DMS114 treated with DMSO at 0.1 percent for 48 hours (cell line): ENCODE data around the gene S100PBP.

ENCODE experiments used
- DNase-seq: peaks from one replicate; lab custom pipeline; 2025; ENCODE audit not compliant: unreplicated experiment; lab: John Stamatoyannopoulos, UW

Gene S100PBP

DNA sequence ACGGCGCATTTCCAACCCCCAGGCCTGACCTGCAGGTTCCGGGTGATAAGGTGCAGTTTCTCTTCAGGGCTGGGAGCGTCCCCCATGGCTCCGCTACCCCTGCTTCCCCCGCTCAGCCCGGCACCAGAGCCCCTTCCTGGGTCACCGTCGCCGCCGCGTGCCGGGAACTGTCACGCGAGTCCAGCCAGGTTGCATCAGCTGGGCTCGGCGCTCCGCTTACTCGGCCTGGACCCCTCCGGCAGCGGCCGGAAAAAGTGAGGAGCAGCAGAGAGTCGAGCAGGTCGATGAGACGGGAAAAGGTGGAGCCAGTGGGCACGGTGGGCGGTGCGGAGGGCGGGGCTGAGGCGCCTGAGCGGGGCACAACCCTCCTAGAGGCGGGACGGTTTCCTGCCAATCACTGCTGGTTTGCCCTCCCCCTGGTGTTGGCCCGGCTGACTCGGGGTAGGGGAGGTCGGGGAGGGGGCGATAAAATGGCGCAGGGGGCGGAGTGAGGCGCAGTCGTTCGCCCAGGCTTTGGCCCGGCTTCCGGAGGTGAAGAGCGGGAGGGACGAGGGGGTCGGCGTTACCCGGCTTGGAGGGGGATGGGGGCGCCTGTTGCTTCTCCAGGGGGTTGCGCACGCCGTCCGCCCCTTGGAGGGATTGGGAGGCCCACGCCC is at the start of gene S100PBP, which contains the start of gene YARS1:
Gene S100PBP, plus strand, starts transcription at position 495 of the 656 bp plus-strand sequence. CDS start 8,447 bp downstream, outside the sequence.
Gene YARS1, minus strand, starts transcription at position 200 of the 656 bp plus-strand sequence. Its CDS starts 114 bp downstream, at position 86.
- DNase-seq: peak; percentile 97

- DNase-seq: no peak
Observed at GRCh38 chr1:32768110-32768850, 49.2 kb upstream of the S100PBP start.

DNA sequence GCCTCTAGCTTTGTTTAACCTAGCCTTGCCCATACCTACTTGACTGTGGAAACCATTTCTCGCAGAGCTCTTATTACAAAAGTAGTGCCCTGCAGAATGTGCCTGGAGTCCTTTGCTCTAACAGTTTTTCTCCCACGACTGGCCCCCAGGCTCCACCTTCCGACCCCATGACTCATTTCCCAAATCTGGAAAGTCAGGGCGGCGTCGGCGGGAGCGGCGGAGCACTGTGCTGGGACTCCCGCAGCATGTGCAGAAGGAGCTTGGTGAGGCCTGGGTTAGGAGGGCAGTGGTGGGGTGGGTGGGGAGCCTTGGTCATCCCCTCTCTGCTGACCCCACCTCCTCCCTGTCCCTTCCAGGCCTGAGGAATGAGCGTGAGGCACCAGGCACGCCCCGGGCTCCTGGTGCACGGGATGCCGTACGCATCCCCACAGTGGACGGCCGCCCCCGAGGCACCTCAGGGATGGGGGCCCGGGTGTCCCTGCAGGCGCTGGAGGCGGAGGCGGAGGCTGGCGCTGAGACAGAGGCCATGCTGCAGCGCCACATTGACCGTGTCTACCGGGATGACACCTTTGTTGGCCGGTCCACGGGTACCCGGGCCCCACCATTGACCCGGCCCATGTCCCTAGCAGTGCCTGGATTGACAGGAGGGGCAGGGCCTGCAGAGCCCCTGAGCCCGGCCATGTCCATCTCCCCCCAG is 47.8 kb upstream of the S100PBP start:
- no peak for DNase-seq

DNA sequence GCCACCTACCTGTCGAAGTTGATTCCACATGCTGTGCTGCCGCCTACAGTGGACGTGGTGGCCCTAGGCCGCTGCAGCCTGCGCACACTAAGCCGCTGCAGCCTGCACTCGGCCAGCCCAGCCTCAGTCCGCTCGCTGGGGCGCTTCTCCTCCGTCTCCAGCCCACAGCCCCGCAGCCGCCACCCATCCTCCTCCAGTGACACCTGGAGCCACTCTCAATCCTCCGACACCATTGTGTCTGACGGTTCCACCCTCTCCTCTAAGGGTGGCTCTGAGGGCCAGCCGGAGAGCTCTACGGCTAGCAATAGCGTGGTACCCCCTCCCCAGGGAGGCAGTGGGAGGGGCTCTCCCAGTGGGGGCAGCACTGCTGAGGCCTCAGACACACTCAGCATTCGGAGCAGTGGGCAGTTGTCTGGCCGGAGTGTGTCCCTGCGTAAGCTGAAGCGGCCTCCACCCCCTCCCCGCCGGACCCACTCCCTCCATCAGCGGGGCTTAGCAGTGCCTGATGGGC is 47.2 kb upstream of the S100PBP start:
- no peak for DNase-seq

DNA sequence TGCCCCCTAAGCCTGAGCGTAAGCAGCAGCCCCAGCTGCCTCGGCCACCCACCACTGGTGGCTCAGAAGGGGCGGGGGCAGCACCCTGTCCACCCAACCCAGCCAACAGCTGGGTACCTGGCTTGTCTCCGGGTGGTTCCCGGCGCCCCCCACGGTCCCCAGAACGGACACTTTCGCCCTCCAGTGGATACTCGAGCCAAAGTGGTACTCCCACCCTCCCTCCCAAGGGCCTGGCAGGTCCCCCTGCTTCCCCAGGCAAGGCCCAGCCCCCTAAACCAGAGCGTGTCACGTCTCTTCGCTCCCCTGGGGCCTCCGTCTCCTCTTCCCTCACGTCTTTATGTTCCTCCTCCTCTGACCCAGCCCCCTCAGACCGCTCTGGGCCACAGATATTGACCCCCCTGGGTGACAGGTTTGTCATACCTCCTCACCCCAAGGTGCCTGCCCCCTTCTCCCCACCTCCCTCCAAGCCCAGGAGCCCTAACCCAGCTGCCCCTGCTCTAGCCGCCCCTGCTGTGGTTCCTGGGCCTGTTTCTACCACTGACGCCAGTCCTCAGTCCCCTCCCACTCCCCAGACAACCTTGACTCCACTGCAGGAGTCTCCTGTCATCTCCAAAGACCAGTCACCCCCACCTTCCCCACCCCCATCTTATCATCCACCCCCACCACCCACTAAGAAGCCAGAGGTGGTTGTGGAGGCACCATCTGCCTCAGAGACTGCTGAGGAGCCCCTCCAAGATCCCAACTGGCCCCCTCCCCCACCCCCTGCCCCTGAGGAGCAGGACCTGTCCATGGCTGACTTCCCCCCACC is 46.5 kb upstream of the S100PBP start:
- DNase-seq: no peak

GRCh38 chr1:32771561-32772280 is 45.7 kb upstream of the S100PBP start:
- no peak for DNase-seq

- no peak for DNase-seq
Observed at GRCh38 chr1:32772281-32773017, 45.0 kb upstream of the S100PBP start.

- peak; percentile 27 for DNase-seq
Observed at GRCh38 chr1:32773018-32773763, 44.3 kb upstream of the S100PBP start.

- no peak for DNase-seq
Observed at GRCh38 chr1:32773764-32774463, 43.5 kb upstream of the S100PBP start.

GRCh38 chr1:32774464-32774808 is 43.0 kb upstream of the S100PBP start:
- no peak for DNase-seq

- DNase-seq: no peak
Observed at GRCh38 chr1:32774950-32775634, 42.4 kb upstream of the S100PBP start.

DNA sequence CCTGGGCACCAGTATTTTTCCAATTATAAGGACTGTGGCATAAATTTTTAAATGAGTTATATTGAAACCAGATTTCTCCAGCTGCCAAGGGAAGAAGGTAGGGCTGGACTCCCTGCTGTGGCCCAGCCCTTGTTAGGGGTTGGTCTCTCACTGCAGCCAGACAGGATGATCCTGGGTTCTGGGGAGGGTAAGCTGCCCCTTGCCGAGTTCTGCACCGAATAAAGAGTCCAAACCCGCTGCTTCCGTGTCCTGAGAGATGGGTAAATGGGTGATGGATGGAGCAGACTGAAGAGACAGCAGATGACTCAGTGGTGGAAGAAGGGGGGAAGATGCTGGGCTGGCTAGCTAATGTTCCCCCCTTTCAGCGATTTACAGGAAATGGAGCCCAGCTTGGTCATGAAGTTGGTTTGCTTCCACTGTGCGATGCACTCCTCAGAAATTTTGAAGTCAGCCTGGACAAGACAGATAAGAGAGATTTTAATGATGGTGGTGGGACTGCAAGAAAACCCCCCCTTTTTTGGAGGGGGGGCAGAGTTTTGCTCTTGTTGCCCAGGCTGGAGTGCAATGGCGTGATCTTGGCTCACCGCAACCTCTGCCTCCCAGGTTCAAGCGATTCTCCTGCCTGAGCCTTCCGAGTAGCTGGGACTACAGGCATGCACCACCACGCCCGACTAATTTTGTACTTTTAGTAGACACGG is 41.7 kb upstream of the S100PBP start:
- no peak for DNase-seq

DNA sequence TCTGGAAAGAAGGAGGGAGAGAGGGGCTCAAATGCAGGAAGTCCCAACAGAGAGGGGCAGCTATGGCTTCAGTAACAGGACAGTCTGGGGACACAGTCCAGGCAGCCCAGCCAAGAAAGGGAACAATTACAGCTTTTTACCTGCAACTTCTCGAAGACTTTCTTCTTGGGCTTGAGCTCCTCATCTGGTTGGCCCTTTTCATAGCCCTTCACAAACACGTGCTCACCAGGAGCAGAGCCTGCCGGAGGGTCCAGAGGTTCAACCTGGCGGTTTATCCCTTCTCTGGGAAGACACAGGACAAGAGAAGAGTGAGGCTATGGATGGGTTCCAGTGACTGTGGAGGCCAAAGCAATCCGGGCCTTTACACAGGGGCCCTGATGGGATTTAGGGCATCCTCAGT is 38.2 kb upstream of the S100PBP start:
- no peak for DNase-seq

- DNase-seq: no peak
Observed at GRCh38 chr1:32780005-32780404, 37.4 kb upstream of the S100PBP start.

DNA sequence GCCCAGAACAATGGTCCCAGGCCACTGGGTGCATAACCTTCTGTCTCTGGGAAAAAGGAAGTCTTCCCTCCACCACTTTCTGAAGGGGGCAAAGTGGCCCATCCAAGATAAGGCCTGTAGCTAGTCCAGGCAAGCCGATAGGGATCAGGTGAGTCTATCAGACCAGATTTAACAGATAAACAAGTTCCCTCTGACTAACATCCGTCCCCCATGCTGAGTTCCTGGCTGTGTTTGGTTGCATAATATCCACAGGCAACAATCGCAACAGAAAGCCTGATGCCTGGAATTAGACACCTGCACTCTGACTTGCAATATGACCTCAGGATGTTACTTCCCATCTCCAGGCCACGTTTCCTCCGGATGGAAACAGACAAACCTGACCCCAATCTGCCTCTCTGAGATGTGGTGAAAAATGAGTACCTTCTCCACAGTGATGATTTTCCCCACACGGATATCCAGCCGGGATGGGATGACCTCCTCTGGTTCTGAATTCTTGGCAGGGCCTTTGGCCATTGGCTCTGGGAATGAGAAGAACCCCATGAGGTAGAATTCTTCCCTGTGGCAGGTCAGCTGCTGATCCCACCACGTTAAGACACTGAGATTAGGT is 36.7 kb upstream of the S100PBP start:
- DNase-seq: no peak

DNA sequence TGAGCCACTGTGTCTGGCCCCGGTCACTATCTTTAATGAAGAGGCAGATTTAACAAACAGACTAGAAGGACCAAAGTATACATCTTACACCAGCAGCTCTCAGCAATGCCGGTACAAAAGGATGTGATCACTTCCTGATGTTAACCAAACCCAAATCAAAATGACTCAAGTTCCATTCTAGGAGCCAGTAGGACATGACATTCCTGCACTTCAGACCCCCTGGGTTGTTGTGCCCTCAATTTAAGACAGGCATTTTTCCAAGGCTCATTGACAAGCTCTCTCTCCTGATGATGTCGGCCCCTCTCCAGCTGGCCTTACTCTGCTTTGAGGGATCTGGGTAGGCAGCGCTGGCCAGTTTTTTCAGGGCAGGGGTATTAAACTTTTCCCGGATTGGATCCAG is 35.4 kb upstream of the S100PBP start:
- DNase-seq: no peak

- DNase-seq: no peak
Observed at GRCh38 chr1:32783851-32784250, 33.6 kb upstream of the S100PBP start.
